NB4 (cell line): Measurements from ENCODE around the gene ARHGAP23.

Experiments used
- DNase-seq: peaks from one replicate; pipeline ENCODE4 v3.0.0; 2010; ENCODE audit warnings: low read depth
- H3K4me3 ChIP-seq: one replicate; pipeline ENCODE4 v1.5.1; 2011; ENCODE audit warnings: mild to moderate bottlenecking, low read depth, low read length, moderate library complexity
- CTCF ChIP-seq: IDR thresholded peaks from one replicate; pipeline ENCODE4 v1.5.1; 2012; ENCODE audit warnings: low read depth, low read length
- MYC ChIP-seq: IDR thresholded peaks from 2 replicates; pipeline ENCODE4 v1.6.1; 2011; ENCODE audit warnings: low read depth, low read length
- POLR2A ChIP-seq: IDR thresholded peaks from 2 replicates; pipeline ENCODE4 v1.6.1; 2011; ENCODE audit warnings: mild to moderate bottlenecking; ENCODE audit not compliant: insufficient read length; ENCODE audit errors: extremely low read depth
- TF ChIP-seq, protein P1 (sequence below): IDR thresholded peaks from 2 replicates; pipeline ENCODE4 v1.6.1; 2011; ENCODE audit warnings: low read depth, low read length

The ARHGAP23 gene

DNA sequence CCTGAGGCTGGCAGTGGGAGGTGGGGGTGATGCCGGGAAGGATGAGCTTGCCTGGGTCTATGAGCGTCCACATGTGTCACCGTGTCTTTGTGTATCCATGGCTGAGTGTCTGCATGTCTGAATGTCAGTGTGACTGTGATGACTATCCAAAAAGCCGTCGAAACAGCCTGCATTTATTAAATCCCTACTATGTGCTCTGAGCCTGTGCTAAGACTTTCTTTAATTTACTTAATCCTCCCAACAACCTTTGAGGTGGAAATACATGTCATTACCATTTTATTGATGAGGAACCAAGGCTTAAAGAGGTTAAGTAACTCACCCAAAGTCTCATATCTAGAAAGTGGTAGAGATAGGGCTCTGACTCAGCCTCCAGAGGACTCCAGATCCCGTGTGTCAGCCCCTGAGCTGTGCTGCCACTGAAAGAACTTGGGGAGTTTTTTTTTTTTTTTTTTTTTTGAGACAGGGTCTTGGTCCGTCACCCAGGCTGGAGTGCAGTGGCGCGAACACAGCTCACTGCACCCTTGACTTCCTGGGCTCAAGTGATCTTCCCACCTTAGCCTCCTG lies 20.0 kb downstream of the ARHGAP23 start:
- no peak for DNase-seq
- H3K4me3 ChIP-seq = no peak overlapping the region
- TF ChIP-seq, protein P1, sequence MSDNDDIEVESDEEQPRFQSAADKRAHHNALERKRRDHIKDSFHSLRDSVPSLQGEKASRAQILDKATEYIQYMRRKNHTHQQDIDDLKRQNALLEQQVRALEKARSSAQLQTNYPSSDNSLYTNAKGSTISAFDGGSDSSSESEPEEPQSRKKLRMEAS = no peak
- TF ChIP-seq CTCF (no peak), MYC (no peak), POLR2A (no peak)

DNA sequence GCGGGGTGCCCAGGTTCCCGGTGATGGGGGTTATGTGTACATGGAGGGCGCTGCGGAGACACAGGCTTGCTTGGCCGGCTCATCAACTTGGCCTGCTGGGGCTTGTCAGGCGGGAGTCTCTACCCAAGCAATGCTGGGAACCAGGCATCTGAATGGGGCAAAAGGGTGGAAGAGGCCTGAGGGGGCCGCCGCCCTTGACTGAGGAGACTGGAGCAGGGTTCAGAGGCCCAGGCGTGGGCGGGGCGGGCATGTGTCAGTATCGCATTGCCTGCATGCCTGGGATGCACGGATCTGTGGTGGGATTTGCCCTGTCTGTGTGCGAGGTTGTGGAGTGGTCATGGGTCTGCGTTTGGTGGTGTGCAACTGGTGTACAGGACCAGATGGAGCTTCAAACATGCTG lies 21.1 kb downstream of the ARHGAP23 start:
- no peak overlapping the region for H3K4me3 ChIP-seq
- TF ChIP-seq MYC (no peak), CTCF (no peak), POLR2A (no peak)
- no peak for DNase-seq

DNA sequence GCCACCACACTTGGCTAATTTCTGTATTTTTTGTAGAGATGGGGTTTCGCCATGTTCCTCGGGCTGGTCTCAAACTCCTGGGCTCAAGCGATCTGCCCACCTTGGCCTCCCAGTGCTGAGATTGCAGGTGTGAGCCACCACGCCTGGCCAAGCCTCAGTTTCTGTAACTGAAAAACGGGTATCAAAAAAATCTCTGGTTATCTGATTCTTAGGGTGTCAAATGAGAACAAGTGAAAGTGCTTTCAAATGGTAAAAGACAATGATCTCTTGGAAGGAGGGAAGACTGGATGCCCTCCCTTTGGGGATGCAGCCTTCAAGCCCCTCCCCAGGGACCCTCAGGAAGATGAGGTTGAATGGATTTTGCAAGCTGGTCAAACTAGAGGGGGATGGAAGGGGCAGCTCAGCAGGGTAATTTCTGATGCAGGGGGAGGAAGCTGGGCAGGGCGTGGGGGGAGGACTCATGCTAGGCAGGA lies 22.3 kb downstream of the ARHGAP23 start:
- no peak overlapping the region for H3K4me3 ChIP-seq
- TF ChIP-seq MYC (no peak), CTCF (no peak), POLR2A (no peak)
- TF ChIP-seq, protein P1 = no peak
- DNase-seq = peak; percentile 35

DNA sequence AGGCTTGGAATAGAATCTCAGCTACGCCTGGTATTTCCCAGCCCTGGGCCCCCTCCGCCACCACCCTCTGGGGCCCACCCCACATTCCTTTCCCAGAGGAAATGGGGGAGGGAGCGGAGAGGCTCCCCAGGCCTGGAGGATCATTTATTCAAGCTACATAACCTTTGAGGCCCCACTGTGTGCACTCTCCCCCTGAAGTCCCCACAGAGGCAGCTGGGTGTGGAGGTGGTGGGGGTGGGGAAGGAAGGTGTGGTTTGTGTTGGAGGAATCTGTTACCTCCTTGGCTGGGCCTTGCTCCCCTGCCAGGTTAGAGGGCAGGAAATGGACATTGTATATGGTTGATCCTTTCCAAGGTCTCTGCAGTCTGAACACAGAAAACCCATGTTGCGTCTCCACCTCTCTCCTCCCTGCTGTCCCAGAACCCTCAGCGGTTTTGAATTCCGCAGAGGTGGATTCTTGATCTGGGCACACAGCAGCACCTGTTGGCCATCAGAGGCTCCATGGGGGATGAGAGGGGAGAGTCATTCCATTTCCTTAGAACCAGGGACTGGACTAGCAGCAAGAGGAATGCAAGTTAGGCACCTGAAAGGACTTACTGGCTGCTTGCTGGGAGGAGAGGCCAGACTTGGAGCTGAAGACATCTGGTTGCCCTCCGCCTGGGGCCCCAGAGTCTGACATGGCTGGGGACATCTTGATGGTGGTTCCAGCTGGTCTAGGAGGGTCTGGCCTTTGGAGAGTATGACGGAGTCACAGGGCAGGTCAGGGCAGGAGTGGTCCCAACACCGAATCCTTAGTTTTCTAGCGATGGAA lies 23.0 kb downstream of the ARHGAP23 start:
- no peak for DNase-seq
- TF ChIP-seq CTCF (no peak), MYC (no peak), POLR2A (no peak)
- TF ChIP-seq, protein P1 = no peak
- no peak overlapping the region for H3K4me3 ChIP-seq

GRCh38 chr17:38451840-38452529 lies 23.7 kb downstream of the ARHGAP23 start:
- H3K4me3 ChIP-seq = no peak overlapping the region
- DNase-seq = peak; percentile 51
- TF ChIP-seq, protein P1 = no peak
- TF ChIP-seq CTCF (no peak), POLR2A (no peak), MYC (no peak)
